NCI-H1092 (cell line): ENCODE measurements around the gene SSX7.
"Not testable (repeated sequence)": the region's sequence is repeated elsewhere in the genome, so short reads cannot be mapped to it uniquely, and the experiment has no call there.

Experiments used
- DNase-seq: peaks from one replicate; lab custom pipeline; 2025; lab: John Stamatoyannopoulos, UW

SSX7 gene, protein sequence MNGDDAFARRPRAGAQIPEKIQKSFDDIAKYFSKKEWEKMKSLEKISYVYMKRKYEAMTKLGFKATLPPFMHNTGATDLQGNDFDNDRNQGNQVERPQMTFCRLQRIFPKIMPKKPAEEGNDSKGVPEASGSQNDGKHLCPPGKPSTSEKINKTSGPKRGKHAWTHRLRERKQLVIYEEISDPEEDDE

GRCh38 chrX:52654800-52655199 is at the start of gene SSX7:
Gene SSX7, minus strand, starts transcription at chrX:52654900. Its CDS starts 1,428 bp downstream, at chrX:52653472.
- not testable (repeated sequence) for DNase-seq

GRCh38 chrX:52692034-52692433 is 37.3 kb upstream of the SSX7 start:
- not testable (repeated sequence) for DNase-seq

GRCh38 chrX:52662218-52662617 is 7.5 kb upstream of the SSX7 start:
- not testable (repeated sequence) for DNase-seq

- DNase-seq: not testable (repeated sequence)
Measured at GRCh38 chrX:52655475-52655874, 775 bp upstream of the SSX7 start.

- DNase-seq: not testable (repeated sequence)
Measured at GRCh38 chrX:52650676-52651075, 4.0 kb downstream of the SSX7 start.

DNA sequence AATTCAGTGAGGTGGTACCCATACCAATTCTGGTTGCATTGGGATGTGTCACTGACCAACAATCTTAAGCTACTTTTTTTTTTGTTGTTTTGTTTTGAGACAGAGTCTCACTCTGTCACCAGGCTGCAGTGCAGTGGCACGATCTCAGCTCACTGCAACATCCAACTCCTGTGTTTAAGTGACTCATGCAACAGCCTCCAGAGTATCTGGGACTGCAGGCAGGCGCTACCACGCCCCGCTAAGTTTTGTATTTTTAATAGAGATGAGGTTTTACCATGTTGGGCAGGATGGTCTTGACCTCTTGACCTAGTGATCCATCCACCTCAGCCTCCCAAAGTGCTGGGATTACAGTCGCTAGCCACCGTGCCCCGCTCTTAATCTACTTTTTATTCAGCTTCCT is 5.7 kb downstream of the SSX7 start:
- not testable (repeated sequence) for DNase-seq

DNA sequence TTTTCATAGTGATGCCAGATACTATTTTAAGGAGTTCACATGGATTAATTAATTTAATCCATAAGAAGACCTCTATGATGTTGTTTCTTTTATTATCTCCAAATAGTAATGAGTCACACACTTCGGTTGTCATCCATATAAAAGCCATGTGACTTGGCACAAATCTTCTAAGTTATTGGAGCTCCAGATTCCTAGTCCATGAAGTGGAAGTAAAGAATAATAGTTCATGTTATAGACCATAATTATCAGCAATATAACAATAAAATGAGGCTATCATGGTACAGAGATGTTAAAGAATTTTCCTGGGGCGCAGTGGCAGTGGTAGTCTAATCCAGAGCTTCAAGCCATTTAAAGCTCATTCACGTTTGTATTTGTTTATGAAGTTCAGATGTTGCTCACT is 26.2 kb downstream of the SSX7 start:
- not testable (repeated sequence) for DNase-seq

DNA sequence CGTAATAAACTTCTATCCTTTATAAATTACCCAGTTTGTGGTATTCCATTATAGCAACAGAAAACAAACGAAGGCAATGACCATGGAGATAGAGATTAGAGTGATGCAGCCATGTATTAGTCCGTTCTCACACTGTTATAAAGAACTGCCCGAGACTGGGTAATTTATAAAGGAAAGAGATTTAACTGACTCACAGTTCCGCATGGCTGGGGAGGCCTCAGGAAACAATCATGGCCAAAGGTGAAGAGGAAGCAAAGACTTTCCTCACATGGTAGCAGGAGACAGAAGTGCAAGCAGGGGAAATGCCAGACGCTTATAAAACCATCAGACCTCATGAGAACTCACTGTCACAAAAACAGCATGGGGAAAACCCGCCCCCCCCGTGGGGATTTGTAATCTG is 34.0 kb downstream of the SSX7 start:
- not testable (repeated sequence) for DNase-seq

DNA sequence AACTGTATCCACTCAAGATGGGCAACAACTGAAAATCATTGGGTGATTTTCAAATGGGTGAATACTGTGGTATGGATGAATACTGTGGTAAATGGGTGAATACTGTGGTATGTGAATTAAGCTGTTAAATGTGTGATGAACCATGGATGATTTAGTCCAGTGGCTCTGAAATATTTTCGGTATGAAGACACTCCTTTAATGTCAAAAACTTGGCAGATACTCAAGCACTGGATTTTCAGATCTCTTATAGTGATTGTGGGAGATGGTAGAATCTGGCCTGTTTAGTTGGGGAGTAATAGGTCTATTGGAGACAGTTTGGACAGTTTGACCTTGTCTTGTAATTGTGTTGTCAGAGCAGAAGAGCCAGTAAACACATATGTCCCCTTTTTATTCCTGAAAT is 45.7 kb downstream of the SSX7 start:
- DNase-seq: no peak

- not testable (repeated sequence) for DNase-seq
Measured at GRCh38 chrX:52603151-52603550, 51.5 kb downstream of the SSX7 start.

DNA sequence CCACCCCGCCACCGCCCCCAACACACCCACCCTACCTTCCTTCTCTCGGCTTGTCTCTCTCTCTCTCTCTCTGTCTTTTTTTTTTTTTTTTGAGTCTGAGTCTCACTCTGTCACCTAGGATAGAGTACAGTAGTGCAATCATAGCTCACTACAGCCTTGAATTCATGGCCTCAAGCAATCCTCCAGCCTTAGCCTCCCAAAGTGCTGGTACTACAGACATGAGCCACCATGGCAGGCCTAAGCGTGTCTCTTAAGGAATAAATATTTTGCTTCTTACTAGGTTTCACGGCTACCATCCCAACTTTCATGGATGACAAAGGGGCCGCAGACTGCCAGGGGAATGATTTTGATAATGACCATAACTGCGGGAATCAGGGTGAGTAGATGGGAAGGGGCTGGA is 55.8 kb downstream of the SSX7 start:
- DNase-seq: no peak

GRCh38 chrX:52594658-52595057 is 60.0 kb downstream of the SSX7 start:
- DNase-seq: no peak
